Lung (tissue), 12 donors: ENCODE results near the gene TTC39B. TPM values are rescaled to one million over a fixed set of nuclear protein-coding genes. Genes with fewer than 3 reads are reported as not detected.

Source experiments
- ATAC-seq: fragments of 200-7000 bp; cut with Tn5 transposase; one replicate; pipeline ENCODE4 v1.9.1; 2020; ENCODE audit warnings: moderate number of reproducible peaks; ENCODE audit not compliant: insufficient read depth, low FRiP score
- DNase-seq, 3 donors: peaks; one replicate each; pipeline ENCODE4 v3.0.0-alpha.2; 2013 to 2017
- H3K27ac ChIP-seq, 2 donors: one replicate each; pipeline ENCODE4 v1.5.1; 2013; ENCODE audit warnings: mild to moderate bottlenecking in 2 of 2, moderate library complexity in 2 of 2, control low read depth in 1 of 2, inconsistent platforms in 1 of 2, low read depth in 1 of 2, low read length in 1 of 2
- H3K27me3 ChIP-seq, 3 donors: one replicate each; pipeline ENCODE4 v1.5.1; 2013; ENCODE audit warnings: low read length in 2 of 3; ENCODE audit not compliant: control insufficient read depth in 3 of 3, insufficient read depth in 3 of 3
- H3K36me3 ChIP-seq, 4 donors: one replicate each; pipeline ENCODE4 v1.5.1; 2013; ENCODE audit warnings: low read length in 4 of 4, mild to moderate bottlenecking in 1 of 4, moderate library complexity in 1 of 4; ENCODE audit not compliant: control insufficient read depth in 4 of 4, insufficient read depth in 4 of 4
- H3K4me1 ChIP-seq, 5 donors: one replicate each; pipeline ENCODE4 v1.5.1; 2013; ENCODE audit warnings: low read length in 5 of 5, mild to moderate bottlenecking in 2 of 5, moderate library complexity in 1 of 5; ENCODE audit not compliant: control insufficient read depth in 5 of 5, insufficient read depth in 5 of 5
- H3K4me3 ChIP-seq: one replicate; pipeline ENCODE4 v1.5.1; 2013; ENCODE audit warnings: mild to moderate bottlenecking, control low read depth, moderate library complexity
- H3K9ac ChIP-seq, 2 donors: one replicate each; pipeline ENCODE4 v1.5.1; 2013; ENCODE audit warnings: low read length in 2 of 2, control low read depth in 1 of 2; ENCODE audit not compliant: insufficient read depth in 1 of 2
- H3K9me3 ChIP-seq, 4 donors: one replicate each; pipeline ENCODE4 v1.5.1; 2013; ENCODE audit warnings: low read length in 3 of 4, mild to moderate bottlenecking in 1 of 4, moderate library complexity in 1 of 4; ENCODE audit not compliant: control insufficient read depth in 4 of 4, insufficient read depth in 3 of 4
- WGBS, 2 donors: extraction: QIAGEN DNeasy Blood & Tissue Kit; methylation state at CpG; one replicate each; pipeline ENCODE4 v1.1.7; 2013; 5-methylcytosine and 5-hydroxymethylcytosine counted together
- polyA plus RNA-seq, 2 donors: library from polyadenylated mRNA; stranded (reverse); fragments of 200-250 nt; gene quantifications; one replicate each; pipeline ENCODE4 v1.2.1, GENCODE V29; 2013
- total RNA-seq, 2 donors: library from RNA; depleted of rRNA in 1 of 2; stranded (reverse); fragments of >200 nt in 1 of 2; gene quantifications; one replicate each; pipeline ENCODE4 v1.2.1, GENCODE V29; 2014 to 2021
- TF ChIP-seq, protein P1 (sequence below): IDR thresholded peaks from 2 replicates; pipeline ENCODE4 v1.5.1; 2012; ENCODE audit warnings: mild to moderate bottlenecking; ENCODE audit errors: control extremely low read depth, extremely low read depth
- donor health status: control.
- donor health status: control.
- donor health status: Bipolar disorder and iron deficiency.
- donor health status: healthy.
- donor health status: DM: yes; HTN: yes; CAD: no.

TTC39B gene
- total and polyA plus RNA-seq, 4 donors = 4.2 to 30.0 (median 19.2) TPM

DNA sequence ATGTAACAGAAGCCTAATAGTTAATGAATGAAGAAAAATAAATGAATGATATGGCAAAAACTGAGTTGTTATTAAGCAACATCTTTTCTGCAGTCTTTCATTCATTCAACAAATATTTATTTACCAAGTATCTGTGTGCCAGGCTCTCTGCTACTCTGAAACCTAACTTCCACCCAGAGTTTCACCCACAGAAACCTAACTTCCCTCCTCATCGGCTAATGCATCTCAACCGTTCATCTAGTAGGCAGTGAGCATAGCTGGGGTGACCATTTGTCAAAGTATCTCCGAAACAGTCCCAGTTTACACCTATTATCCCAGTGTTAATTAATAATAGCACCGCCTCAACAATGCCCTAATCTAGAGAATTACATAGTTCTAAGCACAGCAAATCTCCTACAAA, 1.5 kb downstream of the TTC39B start:
- H3K27me3 ChIP-seq = no peaks in the 10 kb centered on the region
- DNase-seq (peak in 1 of 3 donors; percentile 14), ATAC-seq (no peak)
- H3K4me3 ChIP-seq = no peak overlapping the region
- peaks cover 0 to 13% (median 0%) of the 10 kb centered on the region in 5 donors for H3K4me1 ChIP-seq
- no peaks in the 10 kb centered on the region for H3K36me3 ChIP-seq
- 67 to 69% methylated on average over 4 of the region's 4 CpGs for WGBS, 2 donors
- peak overlapping the region in 1 of 2 donors; percentile 84 for H3K27ac ChIP-seq
- no peaks in the 10 kb centered on the region for H3K9me3 ChIP-seq
- H3K9ac ChIP-seq = peak overlapping the region in 1 of 2 donors; percentile 81
- TF ChIP-seq, protein P1, sequence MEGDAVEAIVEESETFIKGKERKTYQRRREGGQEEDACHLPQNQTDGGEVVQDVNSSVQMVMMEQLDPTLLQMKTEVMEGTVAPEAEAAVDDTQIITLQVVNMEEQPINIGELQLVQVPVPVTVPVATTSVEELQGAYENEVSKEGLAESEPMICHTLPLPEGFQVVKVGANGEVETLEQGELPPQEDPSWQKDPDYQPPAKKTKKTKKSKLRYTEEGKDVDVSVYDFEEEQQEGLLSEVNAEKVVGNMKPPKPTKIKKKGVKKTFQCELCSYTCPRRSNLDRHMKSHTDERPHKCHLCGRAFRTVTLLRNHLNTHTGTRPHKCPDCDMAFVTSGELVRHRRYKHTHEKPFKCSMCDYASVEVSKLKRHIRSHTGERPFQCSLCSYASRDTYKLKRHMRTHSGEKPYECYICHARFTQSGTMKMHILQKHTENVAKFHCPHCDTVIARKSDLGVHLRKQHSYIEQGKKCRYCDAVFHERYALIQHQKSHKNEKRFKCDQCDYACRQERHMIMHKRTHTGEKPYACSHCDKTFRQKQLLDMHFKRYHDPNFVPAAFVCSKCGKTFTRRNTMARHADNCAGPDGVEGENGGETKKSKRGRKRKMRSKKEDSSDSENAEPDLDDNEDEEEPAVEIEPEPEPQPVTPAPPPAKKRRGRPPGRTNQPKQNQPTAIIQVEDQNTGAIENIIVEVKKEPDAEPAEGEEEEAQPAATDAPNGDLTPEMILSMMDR = no peak

DNA sequence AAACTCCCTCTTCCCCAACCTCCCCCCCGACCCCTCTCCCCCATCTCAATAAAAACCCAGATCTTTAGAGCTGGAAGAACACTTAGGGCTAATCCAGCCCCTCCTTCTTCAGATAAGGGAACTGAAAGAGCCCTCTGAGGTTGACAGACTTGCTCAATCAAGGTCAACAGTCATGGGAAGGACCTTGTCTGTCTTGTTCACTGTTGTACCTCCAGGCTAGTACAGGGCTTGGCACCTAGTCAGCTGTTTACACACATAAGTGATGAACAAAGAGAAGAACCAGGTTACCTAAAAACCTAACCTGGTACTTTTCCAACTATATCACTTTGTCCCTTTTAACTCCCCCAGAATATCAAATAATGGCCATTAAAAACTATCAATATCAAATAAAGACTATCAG, 2.4 kb downstream of the TTC39B start:
- WGBS, 2 donors = 73 to 92% methylated on average over 1 of the region's 1 CpG
- Histone ChIP-seq H3K4me3 (no peak overlapping the region), H3K9ac (no peak overlapping the region), H3K36me3 (no peaks in the 10 kb centered on the region), H3K9me3 (no peaks in the 10 kb centered on the region), H3K4me1 (peaks cover 0 to 13% (median 3%) of the 10 kb centered on the region in 5 donors), H3K27ac (no peak overlapping the region), H3K27me3 (no peaks in the 10 kb centered on the region)
- TF ChIP-seq, protein P1 = no peak
- ATAC-seq (no peak), DNase-seq (no peak)

DNA sequence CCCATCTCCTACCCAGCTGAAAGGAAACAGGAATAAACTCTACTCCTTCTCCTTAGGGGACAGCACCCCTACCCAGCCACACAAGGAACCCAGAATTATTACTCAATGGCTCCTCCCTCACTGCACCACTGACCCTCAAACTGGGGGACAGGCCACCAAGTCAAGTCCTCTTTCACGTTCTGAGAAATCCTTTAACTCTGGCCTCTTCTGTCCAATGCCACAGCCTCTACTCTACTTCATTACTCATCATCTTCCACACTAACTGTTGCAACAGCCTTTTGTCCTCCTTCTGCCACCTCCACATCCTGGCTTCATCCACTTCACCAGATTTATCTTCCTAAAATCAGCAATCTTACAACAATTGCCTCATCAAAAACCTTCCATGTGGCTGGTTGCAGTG, 6.8 kb downstream of the TTC39B start:
- peaks cover 0 to 8% (median 0%) of the 10 kb centered on the region in 4 donors for H3K36me3 ChIP-seq
- WGBS, 2 donors = 42 to 53% methylated on average over 1 of the region's 1 CpG
- no peak overlapping the region for H3K9ac ChIP-seq
- H3K27me3 ChIP-seq = no peaks in the 10 kb centered on the region
- ATAC-seq (no peak), DNase-seq (no peak)
- no peak overlapping the region for H3K4me3 ChIP-seq
- no peaks in the 10 kb centered on the region for H3K9me3 ChIP-seq
- TF ChIP-seq, protein P1 = no peak
- H3K4me1 ChIP-seq = peaks cover 0 to 19% (median 13%) of the 10 kb centered on the region in 5 donors
- no peak overlapping the region for H3K27ac ChIP-seq

DNA sequence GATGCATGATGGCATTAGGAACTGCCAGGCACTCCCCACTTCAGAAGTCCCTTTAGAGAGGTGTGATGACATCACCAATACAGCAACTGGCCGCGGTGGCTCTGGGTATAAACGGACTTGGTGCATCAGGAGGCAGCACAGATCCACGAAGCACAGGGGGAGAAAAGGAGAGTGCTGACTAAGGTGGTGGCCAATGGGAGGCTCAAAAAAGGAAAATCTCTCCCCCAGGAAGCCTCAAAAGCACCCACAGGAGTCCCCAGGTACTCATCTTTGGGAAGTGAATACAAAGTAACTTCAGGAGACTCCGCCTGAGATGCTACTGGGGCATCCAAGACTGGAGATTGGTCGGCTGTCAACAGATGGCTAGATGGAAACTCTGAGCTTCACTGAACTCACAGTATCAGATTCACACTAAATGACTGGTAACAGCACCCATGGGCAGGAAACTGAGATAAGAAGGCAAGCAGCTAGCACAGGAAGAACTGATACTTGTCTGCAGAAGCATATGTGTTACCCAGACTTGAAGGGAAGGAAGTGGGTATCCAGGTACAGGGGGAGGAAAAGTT, 7.6 kb downstream of the TTC39B start:
- peak overlapping the region in 1 of 2 donors; percentile 45 for H3K27ac ChIP-seq
- peaks cover 0 to 24% (median 15%) of the 10 kb centered on the region in 5 donors for H3K4me1 ChIP-seq
- no peak overlapping the region for H3K4me3 ChIP-seq
- DNase-seq (no peak), ATAC-seq (no peak)
- 48 to 70% methylated on average over 6 of the region's 6 CpGs for WGBS, 2 donors
- TF ChIP-seq, protein P1 = no peak
- no peaks in the 10 kb centered on the region for H3K9me3 ChIP-seq
- no peak overlapping the region for H3K9ac ChIP-seq
- H3K27me3 ChIP-seq = no peaks in the 10 kb centered on the region
- H3K36me3 ChIP-seq = peaks cover 0 to 8% (median 0%) of the 10 kb centered on the region in 4 donors
